T-helper 1 cell treated with Interleukin-12 subunit alpha and Interleukin-12 subunit beta and Interleukin-4 antibody, amounts not matched to agents 30 ng/mL and 1 ng/mL, for 36 hours (primary cell): ENCODE measurements around the gene GPR37L1. TPM values are rescaled to one million over a fixed set of nuclear protein-coding genes. Genes with fewer than 3 reads are reported as not detected.
"Not testable (repeated sequence)": the region's sequence is repeated elsewhere in the genome, so short reads cannot be mapped to it uniquely, and the experiment has no call there.

Experiments used
- intact Hi-C: fragments of 100-400 bp; cut with micrococcal nuclease; formaldehyde crosslinking; loops from one replicate; pipeline ENCODE4 v1.15.1; 2024
- total RNA-seq: library from RNA; stranded (reverse); gene quantifications from 2 replicates; pipeline ENCODE4 v1.2.3, GENCODE V29; 2022

Gene GPR37L1
- total RNA-seq, 1 donor from 2014 or later: not detected

GRCh38 chr1:202107801-202108731, 14.7 kb upstream of the GPR37L1 start:
- intact Hi-C loops: no loop called here

- intact Hi-C loops: no loop called here
Measured at GRCh38 chr1:202110977-202111376, 11.7 kb upstream of the GPR37L1 start.

DNA sequence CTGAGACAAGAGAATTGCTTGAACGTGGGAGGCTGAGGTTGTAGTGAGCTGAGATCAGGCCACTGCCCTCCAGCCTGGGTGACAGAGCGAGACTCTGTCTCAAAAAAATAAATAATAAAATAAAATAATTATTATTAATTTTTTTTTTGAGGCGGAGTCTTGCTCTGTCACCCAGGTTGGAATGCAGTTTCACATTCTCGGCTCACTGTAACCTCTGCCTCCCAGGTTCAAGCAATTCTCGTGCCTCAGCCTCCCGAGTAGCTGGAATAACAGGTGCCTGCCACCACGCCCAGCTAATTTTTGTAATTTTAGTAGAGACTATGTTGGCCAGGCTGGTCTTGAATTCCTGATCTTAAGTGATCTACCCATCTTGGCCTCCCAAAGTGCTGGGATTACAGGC, 11.1 kb upstream of the GPR37L1 start:
- intact Hi-C loops: not testable (repeated sequence)

- intact Hi-C loops: no loop called here
Measured at GRCh38 chr1:202112859-202113689, 9.6 kb upstream of the GPR37L1 start.

DNA sequence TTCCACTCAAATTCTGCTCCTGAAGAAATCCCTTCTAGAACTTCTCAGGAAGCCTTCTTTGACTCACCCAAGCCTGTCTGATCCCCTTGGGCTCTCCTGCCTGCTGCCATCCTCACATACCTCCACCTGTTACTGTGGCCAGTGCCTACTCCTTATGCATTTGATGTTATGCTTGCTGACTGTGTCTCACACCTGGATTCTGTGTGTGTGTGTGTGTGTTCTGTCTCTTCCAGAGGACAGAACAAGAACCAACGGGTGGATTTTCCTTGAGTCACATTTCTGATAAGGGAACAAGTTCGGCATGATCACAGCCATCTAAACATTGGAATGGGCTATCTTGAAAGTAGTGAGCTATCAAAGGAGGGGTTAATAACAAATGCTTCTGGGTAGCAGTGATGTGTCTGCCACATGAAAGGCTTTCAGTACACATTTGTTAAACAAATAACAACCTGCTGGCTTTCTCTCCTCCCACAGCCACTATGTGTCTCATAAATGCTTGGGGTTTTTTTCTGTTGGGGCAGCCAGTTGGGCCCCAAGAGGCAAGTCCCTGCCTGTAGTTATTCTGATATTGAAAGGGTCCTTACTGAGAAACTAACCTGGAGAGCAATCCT, 8.9 kb upstream of the GPR37L1 start:
- intact Hi-C loops: no loop called here

GRCh38 chr1:202116287-202116686, 6.4 kb upstream of the GPR37L1 start:
- intact Hi-C loops: no loop called here

- intact Hi-C loops: no loop called here
Measured at GRCh38 chr1:202117898-202118371, 4.8 kb upstream of the GPR37L1 start.

- intact Hi-C loops: no loop called here
Measured at GRCh38 chr1:202121006-202121405, 1.7 kb upstream of the GPR37L1 start.

DNA sequence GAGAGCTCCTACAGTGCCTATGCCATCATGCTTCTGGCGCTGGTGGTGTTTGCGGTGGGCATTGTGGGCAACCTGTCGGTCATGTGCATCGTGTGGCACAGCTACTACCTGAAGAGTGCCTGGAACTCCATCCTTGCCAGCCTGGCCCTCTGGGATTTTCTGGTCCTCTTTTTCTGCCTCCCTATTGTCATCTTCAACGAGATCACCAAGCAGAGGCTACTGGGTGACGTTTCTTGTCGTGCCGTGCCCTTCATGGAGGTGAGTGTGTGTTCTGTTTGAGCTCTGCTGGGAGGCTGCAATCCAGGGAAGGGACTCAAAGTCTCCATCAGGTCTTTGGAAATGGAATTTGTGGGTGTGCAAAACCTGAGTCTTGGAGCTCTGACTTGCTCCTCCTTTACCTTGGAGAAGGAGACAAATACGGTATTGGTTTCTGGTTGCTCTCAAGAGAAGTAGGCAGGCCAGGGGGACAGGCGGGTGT, 658 bp downstream of the GPR37L1 start:
- intact Hi-C loops: no loop called here

DNA sequence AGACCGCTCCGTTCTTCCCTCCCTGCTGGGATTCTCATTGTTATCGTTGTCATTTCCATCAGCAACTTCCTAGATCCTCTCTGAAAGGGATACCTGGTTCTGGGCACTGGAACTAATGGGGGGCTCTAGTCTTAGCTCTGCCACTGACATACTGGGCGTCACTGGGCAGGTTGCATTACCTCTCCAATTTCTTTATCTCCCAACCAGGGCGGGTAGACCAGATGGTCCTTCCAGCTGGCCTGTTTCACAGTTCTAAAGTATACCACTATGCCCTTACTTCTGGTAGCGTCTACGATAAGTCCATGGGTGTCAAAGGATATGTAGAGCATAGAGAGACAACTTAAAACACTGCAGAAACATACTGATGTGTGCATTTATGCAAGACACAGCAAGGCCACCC, 1.4 kb downstream of the GPR37L1 start:
- intact Hi-C loops: no loop called here

DNA sequence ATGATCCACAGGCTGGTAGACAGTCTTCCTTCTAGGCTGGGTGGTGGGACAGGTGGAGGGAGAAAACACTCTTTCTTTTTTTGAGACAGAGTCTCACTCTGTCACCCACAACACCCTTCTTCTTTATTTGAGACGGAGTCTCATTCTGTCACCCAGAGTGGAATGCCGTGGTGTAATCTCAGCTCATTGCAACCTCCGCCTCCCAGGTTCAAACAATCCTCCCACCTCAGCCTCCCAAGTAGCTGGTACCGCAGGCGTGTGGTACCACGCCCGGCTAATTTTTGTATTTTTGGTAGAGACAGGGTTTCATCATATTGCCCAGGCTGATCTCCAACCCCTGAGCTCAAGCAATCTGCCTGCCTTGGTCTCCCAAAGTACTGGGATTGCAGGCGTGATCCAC, 2.9 kb downstream of the GPR37L1 start:
- intact Hi-C loops: no loop called here

- intact Hi-C loops: no loop called here
Measured at GRCh38 chr1:202126426-202126825, 3.7 kb downstream of the GPR37L1 start.

- intact Hi-C loops: no loop called here
Measured at GRCh38 chr1:202127061-202127460, 4.3 kb downstream of the GPR37L1 start.

- intact Hi-C loops: no loop called here
Measured at GRCh38 chr1:202127836-202128622, 5.3 kb downstream of the GPR37L1 start.

GRCh38 chr1:202129453-202130296, 7.0 kb downstream of the GPR37L1 start:
- intact Hi-C loops: no loop called here

GRCh38 chr1:202130297-202130721, 7.6 kb downstream of the GPR37L1 start:
- intact Hi-C loops: no loop called here

DNA sequence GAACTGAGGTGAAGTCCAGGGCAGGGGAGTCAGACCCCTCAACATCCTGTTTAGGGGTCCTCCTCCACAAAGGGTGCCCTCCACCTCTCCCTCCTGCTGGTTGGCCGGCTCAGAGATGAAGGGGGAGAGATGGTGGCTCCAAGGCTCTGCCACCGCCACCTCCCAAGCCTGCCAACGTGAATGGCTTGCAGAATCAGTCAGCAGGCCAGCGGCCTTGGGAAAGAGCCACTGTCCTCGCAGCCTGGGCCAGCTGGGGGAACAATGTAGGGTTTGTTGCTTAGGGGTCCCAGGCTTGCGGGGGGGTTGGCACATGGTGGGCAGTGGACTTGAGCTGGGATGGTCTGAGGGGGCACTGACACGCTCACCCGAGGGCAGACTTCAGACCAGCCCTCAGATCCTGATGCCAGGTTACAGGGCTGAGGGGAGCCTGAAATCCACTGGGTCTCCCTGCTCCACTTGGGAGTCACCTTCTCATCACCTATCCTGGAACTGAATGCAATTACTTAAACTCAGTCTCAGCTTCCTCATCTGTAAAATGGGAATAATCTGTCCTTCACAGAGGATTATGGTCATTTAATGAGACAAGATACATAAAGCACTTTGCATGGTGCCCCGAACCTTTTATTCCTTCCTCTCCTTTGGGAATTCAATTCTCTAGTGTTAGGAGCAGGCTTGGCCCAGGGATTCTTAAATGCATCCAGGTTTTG, 8.3 kb downstream of the GPR37L1 start:
- intact Hi-C loops: no loop called here

DNA sequence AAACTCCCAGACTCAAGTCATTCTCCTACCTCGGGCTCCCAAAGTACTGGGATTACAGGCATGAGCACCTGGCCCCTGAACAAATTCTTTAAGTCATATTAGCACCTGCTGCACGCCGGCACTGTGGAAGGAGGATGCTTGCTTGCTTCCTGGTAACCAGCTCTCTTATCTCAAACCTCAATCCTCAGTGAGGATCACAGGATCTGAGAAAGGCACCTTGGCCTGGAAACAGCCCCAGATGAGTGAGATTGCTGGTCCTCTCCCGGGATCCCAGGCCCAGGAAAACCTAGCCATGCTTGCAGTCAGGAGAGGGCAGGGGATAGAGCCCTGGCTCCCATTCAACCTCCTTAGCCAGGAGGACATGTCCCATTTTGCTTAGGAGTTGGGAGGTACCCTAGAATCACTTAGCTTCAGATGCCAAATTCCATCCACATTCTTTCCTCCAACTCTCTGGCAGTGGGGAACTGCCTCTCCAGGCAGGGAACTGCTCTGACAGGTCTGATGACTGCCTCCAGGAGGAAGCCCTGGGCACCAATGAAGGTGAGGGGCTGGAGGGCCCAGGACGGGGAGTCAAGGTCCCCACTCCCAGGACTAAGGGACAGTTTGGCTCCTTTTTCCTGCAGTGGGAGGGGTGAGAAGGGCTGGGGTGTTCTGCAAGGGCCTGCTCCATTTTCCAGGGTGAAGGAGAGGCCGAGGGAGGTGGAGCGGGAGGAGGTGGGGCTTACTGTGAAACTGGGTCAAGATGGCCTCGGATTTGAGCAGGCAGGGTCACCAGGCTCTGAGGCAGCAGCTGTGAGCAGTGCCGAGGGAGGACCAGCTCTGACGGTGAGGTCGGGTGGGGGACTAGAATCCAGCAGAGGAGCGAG, 9.5 kb downstream of the GPR37L1 start:
- intact Hi-C loops: no loop called here
